Measurements from ENCODE around the gene GLIS1.

The GLIS1 gene

GRCh38 chr1:53715478-53715877 is 23.5 kb downstream of the GLIS1 start:
- no peak for DNase-seq

GRCh38 chr1:53712276-53712675 is 26.7 kb downstream of the GLIS1 start:
- DNase-seq: no peak

DNA sequence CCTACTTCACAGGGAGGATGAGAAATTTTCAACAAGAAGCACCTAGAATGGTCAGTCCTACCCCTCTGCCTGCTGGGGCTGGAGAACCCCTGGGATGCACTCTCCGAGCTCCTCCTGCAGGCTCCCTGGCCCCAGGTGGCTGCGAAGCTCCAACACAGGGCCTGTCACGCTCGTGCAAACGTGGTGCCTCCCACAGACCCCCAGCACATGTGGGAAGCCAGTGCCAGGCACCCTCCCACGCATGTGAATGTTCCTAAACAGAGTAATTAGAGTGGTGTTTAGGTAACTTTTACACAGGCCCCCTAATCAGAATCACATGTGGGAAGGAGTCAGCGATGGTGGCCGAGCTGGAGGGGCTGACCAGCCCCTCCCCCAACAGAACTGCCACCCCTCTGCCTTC is 28.4 kb downstream of the GLIS1 start:
- no peak for DNase-seq

DNA sequence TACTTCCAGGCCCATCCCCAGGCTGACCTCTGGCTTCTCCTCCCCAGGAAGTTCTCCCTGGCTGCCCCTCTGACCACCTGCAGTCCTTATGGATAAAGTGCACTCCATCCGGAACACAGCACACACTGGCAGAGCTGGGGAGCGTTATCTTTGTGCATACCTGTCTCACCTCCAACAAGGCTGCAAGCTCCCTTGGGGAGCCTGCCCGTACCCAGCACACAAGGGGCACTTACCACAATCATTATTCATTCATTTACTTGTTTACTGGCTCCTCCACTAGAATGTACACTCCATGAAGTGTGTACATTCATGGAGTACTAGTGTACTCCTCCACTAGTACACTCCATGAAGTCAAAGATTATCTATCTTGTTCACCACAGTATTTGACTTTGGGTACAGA is 30.3 kb downstream of the GLIS1 start:
- DNase-seq: no peak

GRCh38 chr1:53706356-53706755 is 32.6 kb downstream of the GLIS1 start:
- no peak for DNase-seq

DNA sequence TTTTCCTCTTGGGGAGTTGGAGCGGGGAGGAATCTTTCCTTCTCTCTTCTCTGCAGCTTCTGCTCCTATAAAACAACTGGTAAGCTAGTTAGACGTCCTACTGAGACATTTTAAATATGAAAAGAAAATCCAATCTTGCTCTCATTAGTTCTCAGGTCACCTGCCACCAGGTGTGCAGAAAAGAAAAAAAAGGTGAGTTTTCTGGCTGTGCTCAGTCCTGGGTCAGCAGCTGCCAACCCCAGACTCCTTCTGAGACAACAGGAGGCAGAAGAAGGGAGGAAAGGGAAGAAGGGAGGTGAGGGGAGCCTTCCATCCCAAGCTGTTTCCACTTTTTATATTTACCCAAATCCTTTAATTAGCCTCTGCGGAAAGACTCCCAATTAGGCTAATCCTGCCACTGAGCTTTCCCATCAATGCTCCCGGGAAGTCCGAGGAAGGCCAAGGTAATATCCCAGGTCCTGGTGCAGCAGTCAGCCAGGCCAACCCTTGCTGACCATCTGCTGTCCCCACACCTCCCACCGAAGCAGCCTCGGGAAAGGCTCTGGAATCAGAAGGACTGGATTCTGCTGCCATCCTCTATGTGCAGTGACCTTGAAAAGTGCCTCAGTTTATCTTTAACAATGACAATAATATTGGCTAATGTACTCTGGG is 33.4 kb downstream of the GLIS1 start:
- no peak for DNase-seq

DNA sequence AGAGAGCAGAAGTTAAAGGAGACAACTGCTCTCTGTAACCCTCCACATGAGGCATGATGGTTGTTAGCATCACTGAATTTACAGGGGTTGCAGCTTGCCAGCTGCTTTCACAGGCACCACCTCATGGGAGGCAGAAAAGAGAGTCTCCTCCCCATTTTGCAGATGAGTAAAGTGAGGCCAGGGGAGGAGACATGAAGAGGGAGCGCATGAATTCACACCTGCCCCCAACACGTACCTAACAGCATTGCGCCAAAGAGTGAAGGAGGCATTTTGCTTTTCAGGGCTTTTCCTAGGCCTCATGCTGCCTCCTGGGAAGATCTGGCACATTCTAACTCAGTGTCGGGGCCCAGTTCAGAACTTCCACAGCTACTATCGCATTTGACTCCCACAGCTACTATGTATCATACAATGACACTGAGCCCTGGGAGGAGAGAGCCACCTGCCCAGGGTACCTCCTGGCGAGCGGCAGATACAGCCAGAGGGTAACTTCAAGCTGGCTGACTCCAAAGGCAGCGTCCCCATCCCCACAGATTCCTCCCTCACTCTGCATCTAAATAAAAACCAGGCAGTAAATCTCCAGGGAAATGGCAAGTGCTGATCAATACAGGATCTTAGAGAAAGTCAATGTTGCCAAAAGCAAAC is 34.0 kb downstream of the GLIS1 start:
- no peak for DNase-seq

GRCh38 chr1:53704304-53704703 is 34.7 kb downstream of the GLIS1 start:
- DNase-seq: no peak

DNA sequence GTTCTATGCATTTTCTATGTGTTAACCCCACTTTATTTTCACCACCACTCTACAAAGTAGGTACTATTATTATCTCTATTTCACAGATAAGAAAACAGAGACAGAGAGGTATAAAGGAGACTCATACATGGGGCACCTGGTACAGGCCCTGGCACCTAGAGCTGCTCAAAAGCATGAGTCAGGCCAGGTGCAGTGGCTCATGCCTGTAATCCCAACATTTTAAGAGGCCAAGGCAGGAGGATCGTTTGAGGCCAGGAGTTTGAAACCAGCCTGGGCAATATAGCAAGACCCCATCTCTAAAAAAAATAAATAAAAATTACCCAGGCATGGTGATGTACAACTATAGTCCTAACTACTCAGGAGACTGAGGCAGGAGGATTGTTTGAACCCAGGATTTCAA is 35.8 kb downstream of the GLIS1 start:
- DNase-seq: no peak

- DNase-seq: no peak
Observed at GRCh38 chr1:53702341-53702740, 36.6 kb downstream of the GLIS1 start.

GRCh38 chr1:53700776-53701175 is 38.2 kb downstream of the GLIS1 start:
- no peak for DNase-seq

DNA sequence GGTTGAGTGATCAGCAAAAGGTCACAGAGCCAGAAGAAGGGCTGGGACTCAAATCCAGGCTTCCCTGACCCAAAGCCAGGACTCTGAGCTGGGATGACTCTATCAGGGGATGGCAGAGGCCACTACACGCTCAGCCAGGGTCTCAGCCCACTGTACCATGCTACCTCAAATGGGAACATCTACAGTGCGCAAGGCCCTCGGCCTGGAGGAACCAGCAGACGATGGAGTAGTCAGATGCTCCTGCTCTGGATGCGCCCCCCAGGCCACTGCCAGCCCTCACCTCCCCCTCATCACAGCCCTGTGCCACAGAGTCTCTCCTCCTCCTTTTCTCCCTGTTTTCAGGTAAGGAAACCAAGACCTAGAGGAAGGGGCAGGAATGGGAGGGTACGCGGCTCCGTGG is 39.0 kb downstream of the GLIS1 start:
- no peak for DNase-seq

DNA sequence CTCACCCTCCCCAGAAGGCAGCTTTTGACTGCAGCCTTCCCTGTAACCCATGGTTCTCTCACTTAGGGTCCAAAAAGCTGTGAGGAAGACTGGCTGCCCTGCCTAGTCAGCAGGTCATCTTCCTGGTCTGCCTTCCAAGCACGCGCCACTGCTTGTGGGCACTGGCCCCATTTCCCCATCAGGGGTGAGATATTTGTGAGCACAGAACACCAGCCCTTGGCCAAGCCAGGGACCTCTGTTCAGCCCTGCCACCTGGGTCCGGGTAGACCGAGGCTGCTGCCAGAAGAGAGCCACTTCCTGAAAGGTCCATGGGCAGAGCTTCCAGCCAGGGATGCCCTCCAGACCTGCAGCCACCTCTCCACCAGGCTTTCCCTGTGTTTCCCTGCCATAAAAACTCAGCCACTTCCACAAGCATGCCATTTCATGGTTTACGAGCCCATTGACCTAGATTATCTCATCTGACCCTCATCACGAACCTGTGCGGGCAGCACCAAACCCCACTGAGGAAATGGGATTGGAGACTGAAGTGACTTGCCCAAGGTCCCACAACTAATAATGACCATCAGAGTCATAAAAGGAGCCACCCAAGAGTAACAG is 40.5 kb downstream of the GLIS1 start:
- DNase-seq: no peak

DNA sequence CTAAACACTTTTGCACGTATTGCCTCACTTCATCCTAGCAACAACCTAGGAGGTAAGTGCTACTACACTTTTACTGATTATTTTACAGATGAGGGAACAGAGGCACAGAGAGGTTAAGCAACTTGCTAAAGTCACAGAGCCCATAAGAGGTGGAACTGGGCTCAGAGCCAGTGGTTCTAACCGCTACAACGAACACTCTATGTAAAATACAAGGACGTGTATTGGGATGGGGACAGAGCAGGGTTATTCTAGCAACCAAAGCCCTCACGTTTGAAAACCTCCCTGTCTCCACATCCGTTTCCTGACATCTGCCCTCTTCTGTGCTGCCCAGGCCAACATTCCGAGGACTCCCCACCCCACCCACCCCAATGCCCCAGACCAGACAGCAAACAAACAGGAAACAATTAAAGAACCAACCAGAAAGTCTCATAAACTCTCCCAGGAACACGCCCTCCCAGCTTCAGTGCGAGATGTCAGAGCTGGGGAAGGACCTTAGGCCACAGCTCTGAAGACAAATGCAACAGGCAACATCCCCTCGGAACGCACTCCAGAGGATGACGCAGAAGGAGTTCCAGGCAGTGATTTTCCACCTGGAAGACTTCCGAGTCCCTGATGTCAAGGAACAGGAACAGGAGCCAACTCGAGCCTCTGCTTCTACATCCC is 41.1 kb downstream of the GLIS1 start:
- DNase-seq: no peak

DNA sequence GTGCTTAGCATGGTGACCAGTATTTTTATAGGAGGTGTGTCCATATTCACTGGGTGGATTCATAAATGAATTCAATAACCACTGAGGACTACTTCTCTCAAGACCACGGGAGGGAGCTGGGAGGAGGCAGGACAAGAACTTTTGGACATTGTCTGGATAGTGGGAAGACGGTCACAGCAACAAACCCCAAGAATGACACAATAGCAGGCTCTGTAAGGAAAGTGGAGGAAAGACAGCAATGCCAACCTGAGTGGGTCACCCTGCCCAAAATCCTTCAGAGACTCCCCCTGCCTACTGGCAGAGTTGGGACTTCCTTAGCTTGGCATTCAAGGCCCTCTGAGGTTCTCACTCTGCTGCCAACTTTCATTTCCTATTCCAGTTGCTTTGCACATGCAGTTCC is 42.0 kb downstream of the GLIS1 start:
- no peak for DNase-seq

- DNase-seq: no peak
Observed at GRCh38 chr1:53696571-53696970, 42.4 kb downstream of the GLIS1 start.

DNA sequence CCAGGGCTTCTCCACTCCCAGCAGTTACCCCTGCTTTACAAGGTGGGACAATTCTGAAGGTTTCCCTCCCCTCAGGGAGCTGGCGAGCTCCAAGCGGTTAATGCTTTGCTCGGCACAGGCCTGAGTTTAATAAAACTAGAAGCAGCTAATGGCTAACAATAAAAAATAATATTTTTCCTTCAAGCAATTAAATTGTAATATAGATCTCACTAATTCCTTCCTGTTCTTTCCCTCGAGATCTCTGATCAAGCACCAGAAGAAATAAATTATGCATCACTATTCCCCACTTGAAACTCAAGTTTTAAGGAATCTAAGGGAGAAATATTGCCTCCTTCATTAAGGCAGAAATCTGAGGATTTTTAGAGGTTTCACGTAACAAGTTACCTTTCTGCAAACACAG is 42.9 kb downstream of the GLIS1 start:
- no peak for DNase-seq

DNA sequence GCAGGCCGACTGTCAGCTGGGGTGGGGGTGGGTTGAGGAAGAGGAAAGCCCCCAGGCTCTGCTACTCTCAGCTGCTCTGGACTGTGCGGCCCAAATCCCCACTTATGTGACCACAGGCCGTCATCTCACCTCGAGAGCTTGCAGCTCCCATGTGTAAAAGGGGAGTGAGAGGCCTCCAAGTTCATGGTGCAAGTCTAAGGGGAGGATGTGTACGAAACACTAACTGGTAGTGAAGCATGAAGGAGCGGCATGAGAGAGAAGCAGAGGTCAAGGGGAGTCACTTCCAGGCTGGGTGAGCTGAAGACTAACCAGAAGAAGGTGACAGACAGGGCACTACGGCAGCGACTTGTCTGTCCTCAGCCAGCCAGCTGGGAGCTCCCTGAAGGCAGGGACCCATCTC is 43.8 kb downstream of the GLIS1 start:
- DNase-seq: no peak

DNA sequence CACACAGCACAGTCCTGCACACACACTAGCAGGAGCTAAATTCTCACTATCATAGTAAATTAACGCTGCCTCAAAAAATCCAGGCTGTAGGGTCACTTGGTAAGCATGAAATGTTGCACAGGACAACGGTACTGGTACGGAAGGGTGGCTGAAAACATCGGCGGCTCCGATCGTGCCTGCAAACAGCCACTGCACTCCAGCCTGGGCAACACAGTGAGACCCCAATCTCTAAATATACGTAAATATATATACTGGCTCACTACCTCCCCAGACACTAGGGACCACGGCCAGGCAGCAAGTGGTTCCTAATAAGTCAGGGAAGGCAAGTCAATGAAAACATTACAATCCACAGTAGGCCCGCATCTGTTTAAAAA is 44.3 kb downstream of the GLIS1 start:
- DNase-seq: no peak

- DNase-seq: no peak
Observed at GRCh38 chr1:53693773-53694717, 44.9 kb downstream of the GLIS1 start.

GRCh38 chr1:53693339-53693738 is 45.6 kb downstream of the GLIS1 start:
- DNase-seq: no peak

DNA sequence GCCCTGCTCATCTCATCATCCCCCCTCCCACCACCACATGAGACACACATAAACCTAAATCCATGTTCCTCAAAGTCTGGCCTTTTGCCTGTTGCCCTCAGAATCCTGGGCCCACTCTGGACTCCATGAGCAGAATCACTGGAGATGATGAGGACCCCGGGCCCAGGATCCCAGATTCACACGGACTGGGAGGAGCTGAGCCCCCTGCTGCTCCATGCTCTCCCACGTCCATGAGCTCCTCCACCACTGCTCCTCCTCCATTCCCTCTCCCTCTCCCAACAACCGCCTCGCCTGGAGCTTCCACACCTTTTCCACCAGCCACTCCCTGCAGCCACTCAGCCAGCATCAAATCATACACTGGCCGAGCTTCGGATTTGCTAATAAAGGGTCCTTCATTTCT is 47.6 kb downstream of the GLIS1 start:
- DNase-seq: no peak

DNA sequence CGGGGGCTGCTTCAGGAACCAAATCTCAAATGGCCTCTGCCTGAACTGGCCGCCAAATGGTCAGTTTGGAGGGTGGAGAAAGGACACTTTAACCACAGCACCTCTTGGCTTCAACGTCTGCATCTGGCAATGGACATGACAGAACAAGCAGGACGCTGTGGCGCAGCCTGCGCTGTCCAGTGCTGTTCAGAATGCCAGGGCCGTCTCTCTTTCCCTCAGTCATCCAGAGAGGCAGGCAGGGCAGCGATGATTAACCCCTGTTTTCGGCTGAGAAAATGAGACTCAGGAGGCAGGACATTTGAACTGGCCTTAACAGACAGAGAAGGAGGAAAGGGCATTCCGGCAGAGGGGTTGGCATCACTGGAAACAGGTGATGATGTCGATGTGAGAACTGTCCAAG is 48.6 kb downstream of the GLIS1 start:
- no peak for DNase-seq

Measured in NCI-H2081 treated with DMSO at 0.1 percent for 48 hours (cell line).